ENCODE results near the gene THSD8. TPM values are rescaled to one million over a fixed set of nuclear protein-coding genes. Genes with fewer than 3 reads are reported as not detected.

The THSD8 gene
- total RNA-seq, 1 experiment from 2014 or later, result 9.0 TPM

DNA sequence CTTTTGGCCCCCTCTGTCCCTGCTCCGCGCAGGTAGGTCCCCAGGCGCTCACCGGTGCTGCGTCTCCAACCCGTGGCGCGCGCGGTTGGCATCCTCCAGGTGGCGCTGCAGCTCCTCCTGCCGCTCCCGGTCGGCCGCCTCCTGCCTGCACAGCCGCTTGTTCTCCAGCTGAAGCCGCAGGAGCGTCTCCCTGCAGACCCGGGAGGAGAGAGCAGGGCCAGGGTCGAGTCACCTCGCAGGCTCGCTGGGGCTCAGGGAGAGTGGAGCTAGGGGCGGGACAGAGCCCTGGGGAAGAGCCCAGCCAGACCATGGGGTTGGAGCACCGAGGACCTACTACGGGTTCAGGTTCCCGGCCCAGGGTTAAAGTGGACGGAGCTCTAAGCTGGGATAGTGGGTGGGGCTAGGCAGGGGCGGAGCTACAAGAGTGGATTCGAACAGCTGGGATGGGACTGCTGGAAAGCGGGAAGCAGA lies 35.8 kb upstream of the THSD8 start:
- Histone ChIP-seq H3K27ac (ENCODE audit: low read length) (no peak overlapping the region), H3K79me2 (ENCODE audit: low read length) (no peaks in the 10 kb centered on the region), H3K4me2 (ENCODE audit: low read depth, low read length, poor library complexity, severe bottlenecking) (no peak overlapping the region), H3K36me3 (ENCODE audit: insufficient read depth, low read length) (peaks cover 5% of the 10 kb centered on the region; the same call in 1 of the 2 replicates), H3K9ac (ENCODE audit: low read length) (no peak overlapping the region), H4K20me1 (ENCODE audit: insufficient read depth, low read depth, low read length) (no peaks in the 10 kb centered on the region), H3K4me1 (ENCODE audit: low read length) (peaks cover 9% of the 10 kb centered on the region), H3K27me3 (ENCODE audit: low read length) (no peaks in the 10 kb centered on the region), H3K4me3 (ENCODE audit: low read length) (no peak overlapping the region), H3K9me2 (replicated peaks; ENCODE audit: insufficient read depth, low read length) (no peaks in the 10 kb centered on the region), H2AFZ (ENCODE audit: low read length) (no peak overlapping the region), H3K9me3 (ENCODE audit: low read length) (no peaks in the 10 kb centered on the region)
- DNase-seq, result no peak

DNA sequence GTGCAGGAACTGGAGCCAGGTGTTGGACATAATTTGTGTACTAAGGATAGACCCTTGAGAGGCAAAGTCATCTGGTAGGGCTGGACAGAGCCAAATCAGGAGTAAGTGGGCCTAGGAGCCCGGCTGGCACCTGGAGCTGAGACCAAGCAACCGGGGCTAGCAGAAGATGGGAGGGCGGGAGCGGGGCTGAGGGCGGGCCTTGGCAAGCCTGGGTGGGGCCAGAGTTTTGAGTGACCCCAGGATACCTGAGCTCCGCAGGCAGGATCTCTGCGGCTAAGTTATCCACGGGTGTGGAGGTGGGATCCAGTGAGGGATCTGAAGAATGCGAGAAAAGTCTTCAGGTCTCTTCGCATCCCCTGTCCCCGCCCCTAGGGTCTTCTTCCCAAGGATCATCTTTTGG lies 34.7 kb upstream of the THSD8 start:
- Histone ChIP-seq H3K9ac (ENCODE audit: low read length) (no peak overlapping the region), H2AFZ (ENCODE audit: low read length) (no peak overlapping the region), H3K4me3 (ENCODE audit: low read length) (no peak overlapping the region), H3K9me3 (ENCODE audit: low read length) (no peaks in the 10 kb centered on the region), H3K27me3 (ENCODE audit: low read length) (no peaks in the 10 kb centered on the region), H3K36me3 (ENCODE audit: insufficient read depth, low read length) (peaks cover 5% of the 10 kb centered on the region; the same call in 1 of the 2 replicates), H3K9me2 (replicated peaks; ENCODE audit: insufficient read depth, low read length) (no peaks in the 10 kb centered on the region), H3K4me2 (ENCODE audit: low read depth, low read length, poor library complexity, severe bottlenecking) (no peak overlapping the region), H4K20me1 (ENCODE audit: insufficient read depth, low read depth, low read length) (no peaks in the 10 kb centered on the region), H3K79me2 (ENCODE audit: low read length) (no peaks in the 10 kb centered on the region), H3K4me1 (ENCODE audit: low read length) (peaks cover 9% of the 10 kb centered on the region), H3K27ac (ENCODE audit: low read length) (no peak overlapping the region)
- DNase-seq, result no peak

DNA sequence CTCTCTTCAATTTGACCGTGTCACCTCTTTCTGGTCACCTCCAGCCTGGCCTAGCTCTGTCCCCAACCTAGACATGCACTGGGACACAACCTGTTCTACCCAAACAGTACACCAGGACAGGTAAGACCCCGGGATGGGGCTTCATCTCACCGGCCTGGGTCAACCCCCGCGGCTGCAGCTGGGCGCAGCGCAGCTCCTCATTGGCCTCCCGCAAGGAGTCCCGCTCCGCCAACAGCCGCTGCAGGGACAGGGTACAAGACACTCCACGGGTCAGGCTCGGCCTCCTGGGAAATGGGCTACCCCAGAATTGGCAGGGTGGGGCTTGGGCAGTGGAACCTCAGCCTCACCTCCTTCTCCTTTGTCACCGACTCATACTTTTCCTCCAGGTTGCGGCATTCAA lies 34.2 kb upstream of the THSD8 start:
- H3K4me2 ChIP-seq (ENCODE audit: low read depth, low read length, poor library complexity, severe bottlenecking), result no peak overlapping the region
- peaks cover 5% of the 10 kb centered on the region; the same call in 1 of the 2 replicates for H3K36me3 ChIP-seq (ENCODE audit: insufficient read depth, low read length)

DNA sequence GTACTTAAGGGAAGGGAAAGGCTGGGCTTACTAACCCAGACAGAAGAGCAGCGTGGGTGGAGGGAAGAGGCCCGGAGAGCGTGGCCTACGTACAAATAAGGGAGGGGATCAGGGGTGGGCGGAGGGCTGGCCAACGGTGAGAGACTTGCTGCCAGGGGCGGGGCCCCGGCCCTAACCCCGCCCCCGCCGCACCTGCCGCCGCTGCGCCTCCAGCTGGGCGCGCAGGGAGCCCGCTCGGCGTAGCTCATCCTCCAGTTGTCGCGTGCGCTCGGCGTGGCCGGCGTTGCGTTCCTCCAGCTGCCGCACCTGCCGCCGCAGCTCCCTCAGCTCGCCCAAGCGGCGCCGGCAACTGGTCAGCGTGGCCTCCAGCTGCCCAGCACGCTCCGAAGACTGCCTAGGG lies 32.2 kb upstream of the THSD8 start:
- DNase-seq, result peak; percentile 89
- Histone ChIP-seq H3K79me2 (ENCODE audit: low read length) (no peaks in the 10 kb centered on the region), H2AFZ (ENCODE audit: low read length) (no peak overlapping the region), H3K27me3 (ENCODE audit: low read length) (no peaks in the 10 kb centered on the region), H3K9me3 (ENCODE audit: low read length) (no peaks in the 10 kb centered on the region), H3K36me3 (ENCODE audit: insufficient read depth, low read length) (no peaks in the 10 kb centered on the region), H4K20me1 (ENCODE audit: insufficient read depth, low read depth, low read length) (no peaks in the 10 kb centered on the region), H3K9me2 (replicated peaks; ENCODE audit: insufficient read depth, low read length) (no peaks in the 10 kb centered on the region), H3K4me3 (ENCODE audit: low read length) (no peak overlapping the region), H3K27ac (ENCODE audit: low read length) (no peak overlapping the region), H3K4me2 (ENCODE audit: low read depth, low read length, poor library complexity, severe bottlenecking) (peak overlapping the region; percentile 47), H3K4me1 (ENCODE audit: low read length) (peaks cover 11% of the 10 kb centered on the region), H3K9ac (ENCODE audit: low read length) (no peak overlapping the region)

More for the DNA sequence above, 34.2 kb upstream of the THSD8 start:
- no peaks in the 10 kb centered on the region for H3K27me3 ChIP-seq (ENCODE audit: low read length)
- no peaks in the 10 kb centered on the region for H3K9me2 ChIP-seq (replicated peaks; ENCODE audit: insufficient read depth, low read length)
- H2AFZ ChIP-seq (ENCODE audit: low read length), result no peak overlapping the region
- H3K9me3 ChIP-seq (ENCODE audit: low read length), result no peaks in the 10 kb centered on the region
- no peak for DNase-seq
- no peak overlapping the region for H3K4me3 ChIP-seq (ENCODE audit: low read length)
- H3K27ac ChIP-seq (ENCODE audit: low read length), result no peak overlapping the region
- H3K79me2 ChIP-seq (ENCODE audit: low read length), result no peaks in the 10 kb centered on the region
- no peaks in the 10 kb centered on the region for H4K20me1 ChIP-seq (ENCODE audit: insufficient read depth, low read depth, low read length)
- peaks cover 9% of the 10 kb centered on the region for H3K4me1 ChIP-seq (ENCODE audit: low read length)
- no peak overlapping the region for H3K9ac ChIP-seq (ENCODE audit: low read length)

DNA sequence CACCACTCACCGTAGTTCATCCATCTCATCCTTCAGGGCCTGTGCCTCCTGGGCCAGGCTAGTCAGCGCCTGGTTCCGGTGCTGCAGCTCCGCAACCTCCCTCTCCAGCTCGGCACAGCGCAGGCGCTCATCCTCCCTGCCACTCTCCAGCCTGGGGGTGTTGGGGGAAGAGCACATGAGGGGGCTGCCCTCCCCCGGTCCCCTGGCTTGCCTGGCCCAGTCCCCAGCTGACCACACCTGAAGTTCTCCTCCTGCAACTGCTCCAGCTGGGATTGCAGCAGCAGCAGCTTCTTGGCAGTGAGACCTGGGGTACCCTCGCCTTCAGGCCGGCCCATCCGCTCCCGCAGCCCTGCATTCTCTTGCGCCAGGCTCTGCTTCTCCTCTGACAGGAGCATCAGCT lies 30.9 kb upstream of the THSD8 start:
- Histone ChIP-seq H3K4me1 (ENCODE audit: low read length) (peaks cover 16% of the 10 kb centered on the region), H3K27ac (ENCODE audit: low read length) (no peak overlapping the region), H3K9ac (ENCODE audit: low read length) (no peak overlapping the region), H3K4me3 (ENCODE audit: low read length) (no peak overlapping the region), H4K20me1 (ENCODE audit: insufficient read depth, low read depth, low read length) (no peaks in the 10 kb centered on the region), H3K79me2 (ENCODE audit: low read length) (no peaks in the 10 kb centered on the region), H3K27me3 (ENCODE audit: low read length) (no peaks in the 10 kb centered on the region), H2AFZ (ENCODE audit: low read length) (no peak overlapping the region), H3K9me2 (replicated peaks; ENCODE audit: insufficient read depth, low read length) (no peaks in the 10 kb centered on the region), H3K9me3 (ENCODE audit: low read length) (no peaks in the 10 kb centered on the region), H3K36me3 (ENCODE audit: insufficient read depth, low read length) (no peaks in the 10 kb centered on the region), H3K4me2 (ENCODE audit: low read depth, low read length, poor library complexity, severe bottlenecking) (no peak overlapping the region)
- no peak for DNase-seq

DNA sequence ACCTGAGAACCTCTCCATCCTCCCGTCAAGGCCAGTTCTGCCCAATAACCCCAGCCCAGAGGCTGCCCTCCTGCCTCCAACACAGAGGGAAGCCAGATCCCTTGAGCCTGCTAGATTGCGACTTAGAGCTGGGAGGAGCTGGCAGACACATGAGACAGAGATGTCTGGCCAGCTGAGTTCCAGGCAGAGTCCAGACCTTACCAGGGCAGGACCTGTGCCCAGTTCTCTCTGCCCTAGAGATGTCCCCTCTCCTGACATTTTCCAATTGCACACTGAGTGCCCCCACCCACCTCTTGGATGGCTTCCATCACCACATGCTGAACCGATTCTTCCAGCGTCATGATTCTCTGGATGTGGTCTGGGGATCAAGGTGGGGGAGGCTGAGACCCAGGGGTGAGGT lies 29.5 kb upstream of the THSD8 start:
- Histone ChIP-seq H3K4me2 (ENCODE audit: low read depth, low read length, poor library complexity, severe bottlenecking) (no peak overlapping the region), H3K27me3 (ENCODE audit: low read length) (no peaks in the 10 kb centered on the region), H4K20me1 (ENCODE audit: insufficient read depth, low read depth, low read length) (no peaks in the 10 kb centered on the region), H3K36me3 (ENCODE audit: insufficient read depth, low read length) (no peaks in the 10 kb centered on the region), H3K27ac (ENCODE audit: low read length) (no peak overlapping the region), H3K9me2 (replicated peaks; ENCODE audit: insufficient read depth, low read length) (no peaks in the 10 kb centered on the region), H3K9ac (ENCODE audit: low read length) (no peak overlapping the region), H3K4me3 (ENCODE audit: low read length) (no peak overlapping the region), H2AFZ (ENCODE audit: low read length) (no peak overlapping the region), H3K79me2 (ENCODE audit: low read length) (no peaks in the 10 kb centered on the region), H3K9me3 (ENCODE audit: low read length) (no peaks in the 10 kb centered on the region), H3K4me1 (ENCODE audit: low read length) (peaks cover 18% of the 10 kb centered on the region)
- no peak for DNase-seq

DNA sequence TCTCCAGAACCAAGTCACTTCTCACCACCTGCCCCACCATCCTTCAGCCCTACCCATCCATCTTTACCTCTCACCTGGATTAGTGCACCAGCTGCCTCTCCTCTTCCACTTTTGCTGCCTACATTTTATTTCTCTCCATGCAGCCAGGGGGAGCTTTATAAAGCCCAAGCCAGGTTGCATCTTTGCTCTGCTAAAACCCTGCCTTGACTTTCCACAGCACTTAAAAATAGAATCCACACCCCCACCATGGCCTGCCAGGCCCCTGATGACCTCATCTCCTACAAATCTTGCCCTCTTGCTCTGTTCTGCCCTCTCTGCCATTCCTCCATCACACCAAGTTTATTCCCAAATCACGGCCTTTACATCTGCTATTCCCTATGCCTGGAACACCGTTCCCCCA lies 28.3 kb upstream of the THSD8 start:
- Histone ChIP-seq H2AFZ (ENCODE audit: low read length) (no peak overlapping the region), H3K4me3 (ENCODE audit: low read length) (no peak overlapping the region), H3K9me2 (replicated peaks; ENCODE audit: insufficient read depth, low read length) (no peaks in the 10 kb centered on the region), H3K36me3 (ENCODE audit: insufficient read depth, low read length) (no peaks in the 10 kb centered on the region), H3K9ac (ENCODE audit: low read length) (no peak overlapping the region), H3K27ac (ENCODE audit: low read length) (no peak overlapping the region), H3K27me3 (ENCODE audit: low read length) (no peaks in the 10 kb centered on the region), H3K4me2 (ENCODE audit: low read depth, low read length, poor library complexity, severe bottlenecking) (no peak overlapping the region), H3K4me1 (ENCODE audit: low read length) (peaks cover 29% of the 10 kb centered on the region), H3K9me3 (ENCODE audit: low read length) (no peaks in the 10 kb centered on the region), H4K20me1 (ENCODE audit: insufficient read depth, low read depth, low read length) (no peaks in the 10 kb centered on the region), H3K79me2 (ENCODE audit: low read length) (no peaks in the 10 kb centered on the region)
- peak; percentile 59 for DNase-seq

DNA sequence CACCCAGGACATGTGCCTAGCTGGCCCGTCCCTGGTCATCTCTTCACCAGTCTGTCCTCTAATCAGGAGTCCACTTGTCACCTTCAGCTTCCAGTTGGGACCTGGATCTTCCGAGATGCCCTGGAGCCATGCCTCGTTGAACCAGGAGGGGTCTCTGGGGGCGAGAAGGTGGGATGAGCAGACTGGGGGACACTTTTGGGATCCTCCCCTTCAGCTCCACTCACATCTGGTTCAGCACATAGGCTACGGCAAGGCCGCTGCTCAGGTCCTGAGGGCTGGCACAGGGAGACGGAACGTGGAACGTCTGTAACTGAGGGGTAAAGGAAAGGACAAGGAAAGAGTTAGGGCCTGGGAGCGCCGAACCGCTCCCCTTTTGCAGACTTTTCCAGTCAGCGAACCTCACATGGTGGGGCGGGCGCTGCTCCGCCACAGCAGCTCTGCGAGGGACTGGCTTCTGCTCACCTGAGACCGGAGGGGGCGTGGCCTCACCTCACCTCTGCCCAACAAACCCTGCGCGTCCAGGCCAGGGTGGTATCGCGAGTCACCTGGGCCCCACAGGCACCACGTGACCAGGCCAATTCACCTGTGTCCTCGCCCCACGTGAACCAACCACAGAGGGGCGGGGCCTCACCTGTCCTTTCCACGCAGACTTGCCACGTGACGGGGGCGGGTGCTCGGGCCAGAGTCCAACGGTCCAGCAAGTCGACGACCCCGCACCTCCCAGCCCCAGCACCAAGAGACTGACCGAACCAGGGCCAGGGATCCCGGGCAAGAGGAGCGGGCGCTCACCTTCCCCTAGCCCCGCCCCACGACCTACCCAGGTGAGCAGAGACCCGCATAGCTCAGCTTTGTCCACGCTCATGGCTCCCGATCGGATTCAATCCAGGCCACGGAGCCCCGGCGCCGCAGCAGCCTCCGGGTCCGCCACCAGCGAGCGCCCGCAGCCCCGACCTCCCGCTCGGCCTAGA lies 27.0 kb upstream of the THSD8 start, which contains the start of gene HOOK2:
Gene HOOK2 (minus strand): TSS at position 965 of the 968 bp plus-strand sequence. CDS start 103 bp downstream, at position 862.
- Histone ChIP-seq H3K4me1 (ENCODE audit: low read length) (peaks cover 34% of the 10 kb centered on the region), H3K27ac (ENCODE audit: low read length) (no peak within 1 kb of the TSS), H3K9me3 (ENCODE audit: low read length) (no peaks in the 10 kb centered on the region), H4K20me1 (ENCODE audit: insufficient read depth, low read depth, low read length) (no peaks in the 10 kb centered on the region), H2AFZ (ENCODE audit: low read length) (peak within 1 kb of the TSS; percentile 86; the same call in 1 of the 2 replicates), H3K36me3 (ENCODE audit: insufficient read depth, low read length) (no peaks in the 10 kb centered on the region), H3K4me3 (ENCODE audit: low read length) (peak within 1 kb of the TSS; percentile 88), H3K4me2 (ENCODE audit: low read depth, low read length, poor library complexity, severe bottlenecking) (peak within 1 kb of the TSS; percentile 90), H3K9me2 (replicated peaks; ENCODE audit: insufficient read depth, low read length) (no peaks in the 10 kb centered on the region), H3K79me2 (ENCODE audit: low read length) (no peaks in the 10 kb centered on the region), H3K27me3 (ENCODE audit: low read length) (no peaks in the 10 kb centered on the region), H3K9ac (ENCODE audit: low read length) (peak within 1 kb of the TSS; percentile 88)
- DNase-seq, result no peak
